ENCODE measurements around the gene GOLPH3. TPM values are rescaled to one million over a fixed set of nuclear protein-coding genes. Genes with fewer than 3 reads are reported as not detected.
A peak's percentile ranks its signal among the peaks of the same experiment; 100 is the strongest.

Gene GOLPH3
- polyA plus RNA-seq, 1 donor: 85.5 TPM

DNA sequence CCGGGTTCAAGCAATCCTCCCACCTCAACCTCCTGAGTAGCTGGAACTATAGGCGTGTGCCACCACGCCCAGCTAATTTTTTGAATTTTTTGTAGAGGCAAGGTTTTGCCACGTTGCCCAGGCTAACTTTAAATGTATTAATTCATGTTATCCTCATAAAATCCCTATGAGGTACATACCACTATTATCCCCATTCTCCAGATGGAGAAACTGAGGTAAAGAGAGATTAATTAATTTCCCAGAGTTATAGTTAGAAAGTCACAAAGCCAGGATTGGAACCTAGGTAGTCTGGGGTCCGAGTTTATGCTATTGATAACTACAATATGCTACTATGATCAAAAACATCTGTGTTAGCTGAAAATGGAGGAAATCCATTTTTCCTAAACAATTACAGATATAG is 31.9 kb upstream of the GOLPH3 start:
- WGBS (ENCODE audit: insufficient coverage, low lambda C conversion rate): no CpG with 5 or more reads among the region's 5 CpGs
- Histone ChIP-seq H3K4me3 (ENCODE audit: low read length) (no peak overlapping the region), H3K27me3 (ENCODE audit: control insufficient read depth, insufficient read depth, low read length) (no peaks in the 10 kb centered on the region), H3K4me1 (ENCODE audit: control insufficient read depth, insufficient read depth, low read length) (no peaks in the 10 kb centered on the region), H3K36me3 (ENCODE audit: control insufficient read depth, insufficient read depth, low read length) (no peaks in the 10 kb centered on the region), H3K27ac (ENCODE audit: low read length) (no peak overlapping the region), H3K9me3 (ENCODE audit: control insufficient read depth, low read depth, low read length) (peaks cover 4% of the 10 kb centered on the region)
- no peak for DNase-seq

- Histone ChIP-seq H3K4me1 (ENCODE audit: control insufficient read depth, insufficient read depth, low read length) (no peaks in the 10 kb centered on the region), H3K4me3 (ENCODE audit: low read length) (no peak overlapping the region), H3K27ac (ENCODE audit: low read length) (no peak overlapping the region), H3K9me3 (ENCODE audit: control insufficient read depth, low read depth, low read length) (peaks cover 2% of the 10 kb centered on the region), H3K36me3 (ENCODE audit: control insufficient read depth, insufficient read depth, low read length) (no peaks in the 10 kb centered on the region), H3K27me3 (ENCODE audit: control insufficient read depth, insufficient read depth, low read length) (no peaks in the 10 kb centered on the region)
- no peak for DNase-seq
- WGBS (ENCODE audit: insufficient coverage, low lambda C conversion rate): 81% methylated on average over 2 of the region's 2 CpGs
These were observed 28.3 kb upstream of the GOLPH3 start for GRCh38 chr5:32202394-32202793.

DNA sequence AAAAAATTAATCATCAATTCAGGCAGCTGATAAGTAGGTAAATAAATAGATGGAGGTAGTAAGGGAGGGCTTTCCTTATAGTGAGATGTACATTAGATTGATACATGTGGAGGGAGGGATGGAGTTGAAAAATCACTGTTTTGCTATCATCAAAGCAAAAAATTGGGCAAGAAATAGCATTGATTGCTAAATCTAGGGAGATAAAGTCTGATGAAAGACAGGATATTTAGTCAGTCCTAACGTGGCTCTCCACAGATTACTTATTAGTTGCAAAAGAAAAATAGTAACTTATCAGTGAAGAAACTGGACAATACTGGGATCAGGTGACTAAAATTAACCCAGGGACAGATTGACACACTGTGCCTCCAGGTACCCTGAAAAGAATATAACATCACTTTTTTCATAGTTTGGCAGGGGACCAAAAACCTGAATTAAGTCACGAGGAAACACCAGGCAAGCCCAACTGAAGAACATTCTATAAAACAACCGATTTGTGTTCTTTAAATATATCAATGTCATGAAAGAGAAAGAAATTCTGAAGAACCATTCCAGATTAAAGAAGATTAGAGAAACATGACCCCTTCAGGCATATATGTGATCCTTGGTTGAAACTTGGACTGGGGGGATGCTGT is 27.1 kb upstream of the GOLPH3 start:
- H3K27me3 ChIP-seq (ENCODE audit: control insufficient read depth, insufficient read depth, low read length): no peaks in the 10 kb centered on the region
- no peaks in the 10 kb centered on the region for H3K9me3 ChIP-seq (ENCODE audit: control insufficient read depth, low read depth, low read length)
- H3K27ac ChIP-seq (ENCODE audit: low read length): no peak overlapping the region
- no peaks in the 10 kb centered on the region for H3K36me3 ChIP-seq (ENCODE audit: control insufficient read depth, insufficient read depth, low read length)
- H3K4me1 ChIP-seq (ENCODE audit: control insufficient read depth, insufficient read depth, low read length): no peaks in the 10 kb centered on the region
- 54% methylated on average over 2 of the region's 3 CpGs for WGBS (ENCODE audit: insufficient coverage, low lambda C conversion rate)
- DNase-seq: no peak
- no peak overlapping the region for H3K4me3 ChIP-seq (ENCODE audit: low read length)

DNA sequence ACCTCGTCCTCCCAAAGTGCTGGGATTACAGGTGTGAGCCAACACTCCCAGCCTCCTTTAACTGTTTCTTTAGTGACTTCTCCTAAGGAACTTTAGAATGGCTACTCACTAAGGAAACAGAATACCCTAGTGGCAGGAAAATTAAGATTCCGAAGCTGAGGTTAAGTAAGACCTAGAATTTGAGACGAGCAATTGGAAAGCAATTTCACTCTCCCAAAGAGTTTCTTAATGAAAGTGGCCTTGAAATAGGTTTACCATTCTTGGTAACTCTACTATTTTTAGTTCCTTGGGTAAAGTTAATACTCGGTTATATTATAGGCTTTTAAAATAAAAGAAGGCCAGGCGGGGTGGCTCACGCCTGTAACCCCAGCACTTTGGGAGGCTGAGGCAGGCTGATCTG is 22.9 kb upstream of the GOLPH3 start:
- Histone ChIP-seq H3K4me1 (ENCODE audit: control insufficient read depth, insufficient read depth, low read length) (no peaks in the 10 kb centered on the region), H3K27me3 (ENCODE audit: control insufficient read depth, insufficient read depth, low read length) (no peaks in the 10 kb centered on the region), H3K9me3 (ENCODE audit: control insufficient read depth, low read depth, low read length) (no peaks in the 10 kb centered on the region), H3K27ac (ENCODE audit: low read length) (no peak overlapping the region), H3K36me3 (ENCODE audit: control insufficient read depth, insufficient read depth, low read length) (no peaks in the 10 kb centered on the region), H3K4me3 (ENCODE audit: low read length) (no peak overlapping the region)
- WGBS (ENCODE audit: insufficient coverage, low lambda C conversion rate): no CpG with 5 or more reads among the region's 6 CpGs
- DNase-seq: no peak

GRCh38 chr5:32195265-32195664 is 21.1 kb upstream of the GOLPH3 start:
- no peak for DNase-seq
- no peak overlapping the region for H3K4me3 ChIP-seq (ENCODE audit: low read length)
- no peak overlapping the region for H3K27ac ChIP-seq (ENCODE audit: low read length)
- no peaks in the 10 kb centered on the region for H3K4me1 ChIP-seq (ENCODE audit: control insufficient read depth, insufficient read depth, low read length)
- H3K27me3 ChIP-seq (ENCODE audit: control insufficient read depth, insufficient read depth, low read length): no peaks in the 10 kb centered on the region
- H3K36me3 ChIP-seq (ENCODE audit: control insufficient read depth, insufficient read depth, low read length): no peaks in the 10 kb centered on the region
- WGBS (ENCODE audit: insufficient coverage, low lambda C conversion rate): no CpG with 5 or more reads among the region's 5 CpGs
- no peaks in the 10 kb centered on the region for H3K9me3 ChIP-seq (ENCODE audit: control insufficient read depth, low read depth, low read length)

DNA sequence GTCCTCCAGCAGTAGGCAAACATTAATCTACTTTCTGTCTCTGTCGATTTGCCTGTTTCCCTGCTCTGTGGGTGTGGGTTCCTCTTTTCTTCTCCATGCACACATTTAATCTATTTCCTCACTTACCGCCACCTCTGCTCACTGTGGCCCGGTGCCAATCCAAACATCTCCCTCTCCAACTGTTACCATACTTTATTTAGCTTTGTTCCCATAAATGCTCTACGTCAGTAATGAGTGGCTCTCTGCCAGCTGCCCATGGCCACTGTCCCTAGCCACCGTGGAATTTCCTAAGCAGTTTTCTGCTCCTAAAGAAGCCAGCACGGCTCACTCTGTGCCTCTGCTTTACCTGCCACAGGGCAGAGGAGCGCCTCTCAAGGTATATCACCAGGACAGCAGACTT is 19.5 kb upstream of the GOLPH3 start:
- peak; percentile 44 to 70 for DNase-seq
- 16% methylated on average over 2 of the region's 7 CpGs for WGBS (ENCODE audit: insufficient coverage, low lambda C conversion rate)
- no peaks in the 10 kb centered on the region for H3K9me3 ChIP-seq (ENCODE audit: control insufficient read depth, low read depth, low read length)
- no peaks in the 10 kb centered on the region for H3K4me1 ChIP-seq (ENCODE audit: control insufficient read depth, insufficient read depth, low read length)
- no peaks in the 10 kb centered on the region for H3K36me3 ChIP-seq (ENCODE audit: control insufficient read depth, insufficient read depth, low read length)
- H3K4me3 ChIP-seq (ENCODE audit: low read length): no peak overlapping the region
- H3K27me3 ChIP-seq (ENCODE audit: control insufficient read depth, insufficient read depth, low read length): no peaks in the 10 kb centered on the region
- no peak overlapping the region for H3K27ac ChIP-seq (ENCODE audit: low read length)

DNA sequence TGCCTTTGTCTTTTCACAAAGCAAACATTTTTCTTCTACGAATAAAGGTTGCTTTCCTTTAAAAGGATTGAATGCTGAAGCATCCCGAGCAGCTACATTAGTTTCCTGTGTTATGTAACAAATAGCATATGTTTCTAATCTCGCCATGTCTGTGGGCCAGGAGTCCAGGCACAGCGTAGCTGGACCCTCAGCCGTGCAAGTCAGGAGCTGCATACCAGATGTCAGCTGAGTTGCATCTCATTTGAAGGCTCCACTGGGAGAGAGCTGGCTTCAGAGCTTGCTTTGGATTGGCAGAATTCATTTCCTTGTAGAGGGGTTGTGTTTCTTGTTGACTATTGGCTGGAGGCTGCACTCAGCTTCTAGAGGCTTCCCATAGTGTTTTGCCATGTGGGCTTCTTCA is 16.0 kb upstream of the GOLPH3 start:
- peak; percentile 15 to 19 for DNase-seq
- no CpG with 5 or more reads among the region's 5 CpGs for WGBS (ENCODE audit: insufficient coverage, low lambda C conversion rate)

GRCh38 chr5:32187675-32188074 is 13.6 kb upstream of the GOLPH3 start:
- no peaks in the 10 kb centered on the region for H3K27me3 ChIP-seq (ENCODE audit: control insufficient read depth, insufficient read depth, low read length)
- H3K9me3 ChIP-seq (ENCODE audit: control insufficient read depth, low read depth, low read length): peaks cover 8% of the 10 kb centered on the region
- no peak overlapping the region for H3K4me3 ChIP-seq (ENCODE audit: low read length)
- no peaks in the 10 kb centered on the region for H3K4me1 ChIP-seq (ENCODE audit: control insufficient read depth, insufficient read depth, low read length)
- H3K27ac ChIP-seq (ENCODE audit: low read length): no peak overlapping the region
- H3K36me3 ChIP-seq (ENCODE audit: control insufficient read depth, insufficient read depth, low read length): no peaks in the 10 kb centered on the region
- DNase-seq: no peak

More for the DNA sequence above, 16.0 kb upstream of the GOLPH3 start:
- H3K36me3 ChIP-seq (ENCODE audit: control insufficient read depth, insufficient read depth, low read length): no peaks in the 10 kb centered on the region
- no peaks in the 10 kb centered on the region for H3K4me1 ChIP-seq (ENCODE audit: control insufficient read depth, insufficient read depth, low read length)
- no peaks in the 10 kb centered on the region for H3K27me3 ChIP-seq (ENCODE audit: control insufficient read depth, insufficient read depth, low read length)
- no peak overlapping the region for H3K27ac ChIP-seq (ENCODE audit: low read length)
- H3K9me3 ChIP-seq (ENCODE audit: control insufficient read depth, low read depth, low read length): peaks cover 8% of the 10 kb centered on the region
- no peak overlapping the region for H3K4me3 ChIP-seq (ENCODE audit: low read length)

DNA sequence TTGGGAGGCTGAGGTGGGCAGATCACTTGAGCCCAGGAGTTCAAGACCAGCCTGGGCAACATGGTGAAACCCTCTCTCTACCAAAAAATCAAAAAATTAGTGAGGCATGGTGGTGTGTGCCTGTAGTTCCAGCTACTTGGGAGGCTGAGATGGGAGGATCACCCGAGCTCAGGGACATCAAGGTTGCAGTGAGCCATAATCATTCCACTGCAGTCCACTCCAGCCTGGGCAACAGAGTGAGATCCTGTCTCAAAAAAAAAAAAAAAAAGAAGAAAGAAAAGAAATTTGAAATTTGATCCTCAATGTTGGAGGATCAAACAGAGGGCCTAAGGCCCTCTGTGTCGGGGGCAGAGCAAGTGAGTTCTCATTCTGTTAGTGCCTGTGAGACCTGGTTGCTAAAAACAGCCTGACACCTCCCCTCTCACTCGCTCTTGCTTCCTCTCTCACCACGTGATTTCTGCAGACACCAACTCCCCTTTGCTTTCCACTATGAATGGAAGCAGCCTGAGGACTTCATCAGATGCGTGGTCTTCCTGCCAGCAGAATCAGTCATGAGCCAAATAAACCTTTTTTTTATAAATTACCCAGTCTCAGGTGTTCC is 8.4 kb upstream of the GOLPH3 start:
- no peaks in the 10 kb centered on the region for H3K27me3 ChIP-seq (ENCODE audit: control insufficient read depth, insufficient read depth, low read length)
- no peak overlapping the region for H3K27ac ChIP-seq (ENCODE audit: low read length)
- H3K4me1 ChIP-seq (ENCODE audit: control insufficient read depth, insufficient read depth, low read length): no peaks in the 10 kb centered on the region
- no peak for DNase-seq
- 100% methylated on average over 1 of the region's 5 CpGs for WGBS (ENCODE audit: insufficient coverage, low lambda C conversion rate)
- peaks cover 1% of the 10 kb centered on the region for H3K9me3 ChIP-seq (ENCODE audit: control insufficient read depth, low read depth, low read length)
- H3K36me3 ChIP-seq (ENCODE audit: control insufficient read depth, insufficient read depth, low read length): no peaks in the 10 kb centered on the region
- no peak overlapping the region for H3K4me3 ChIP-seq (ENCODE audit: low read length)

DNA sequence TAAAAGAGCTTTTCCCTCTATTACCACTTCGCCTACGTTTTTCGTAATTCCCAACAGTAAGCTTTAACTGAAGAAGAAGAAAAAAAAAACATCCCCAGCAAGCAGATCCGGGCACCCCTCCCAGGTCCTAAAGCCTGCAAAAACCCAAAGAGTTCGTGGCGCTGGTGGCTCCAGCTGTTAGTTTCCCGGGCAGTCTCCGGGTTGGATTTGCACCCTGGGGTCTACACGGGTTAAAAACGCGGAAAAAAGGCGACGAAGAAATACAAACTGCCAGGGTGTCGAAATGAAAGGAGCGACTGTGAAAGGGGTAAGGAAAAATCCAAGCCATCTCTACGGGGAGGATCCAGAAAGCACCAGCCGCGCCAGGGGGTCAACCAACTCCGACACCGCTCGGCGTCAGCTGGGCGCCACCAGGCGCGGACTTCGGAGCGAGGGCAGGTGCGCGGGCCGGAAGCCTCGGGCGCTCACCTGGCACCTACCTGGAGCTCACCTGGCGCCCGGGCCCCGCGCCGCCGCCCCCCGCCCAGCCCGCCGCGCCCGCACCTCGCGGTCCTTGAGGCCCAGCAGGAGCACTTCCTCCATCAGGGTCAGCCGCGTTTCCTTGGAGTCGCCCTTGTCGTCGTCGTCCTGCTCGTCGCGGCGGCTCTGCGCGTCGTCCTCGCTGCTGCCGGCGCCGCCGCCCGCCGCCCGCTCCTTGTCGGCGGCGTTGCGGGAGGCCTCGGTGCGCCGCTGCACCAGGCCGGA is 680 bp downstream of the GOLPH3 start:
- Histone ChIP-seq H3K27me3 (ENCODE audit: control insufficient read depth, insufficient read depth, low read length) (no peaks in the 10 kb centered on the region), H3K9me3 (ENCODE audit: control insufficient read depth, low read depth, low read length) (no peaks in the 10 kb centered on the region), H3K36me3 (ENCODE audit: control insufficient read depth, insufficient read depth, low read length) (peaks cover 28% of the 10 kb centered on the region), H3K4me3 (ENCODE audit: low read length) (peak overlapping the region; percentile 82), H3K27ac (ENCODE audit: low read length) (peak overlapping the region; percentile 100), H3K4me1 (ENCODE audit: control insufficient read depth, insufficient read depth, low read length) (peaks cover 13% of the 10 kb centered on the region)
- WGBS (ENCODE audit: insufficient coverage, low lambda C conversion rate): no CpG with 5 or more reads among the region's 74 CpGs
- peak; percentile 81 to 88 for DNase-seq
